DLD1 (cell line): ENCODE data around the gene RALBP1.

Experiments used
- in situ Hi-C: cut with HindIII; loops from 2 replicates; pipeline ENCODE4 v1.10.0; 2017; ENCODE audit warnings: low sequenced_read_pairs

The RALBP1 gene

DNA sequence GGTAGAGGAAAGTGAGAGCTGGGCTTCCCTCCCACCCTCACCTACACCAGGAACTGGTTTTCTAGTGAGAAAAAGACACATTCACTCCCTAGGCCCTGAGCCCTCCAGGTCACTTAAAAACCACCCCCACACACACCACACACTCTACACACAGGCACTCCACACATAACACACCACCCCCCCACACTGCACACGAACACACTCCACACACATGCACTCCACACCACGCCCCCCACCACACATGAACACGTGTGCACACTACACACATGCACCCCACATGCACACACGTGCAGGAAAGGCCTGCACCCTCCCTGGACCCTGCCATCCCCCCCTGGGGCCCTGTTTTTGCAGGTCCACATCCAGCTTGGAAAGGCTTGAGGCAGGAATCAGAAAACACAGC, 67.6 kb downstream of the RALBP1 start:
- in situ Hi-C loops, result no loop called here

DNA sequence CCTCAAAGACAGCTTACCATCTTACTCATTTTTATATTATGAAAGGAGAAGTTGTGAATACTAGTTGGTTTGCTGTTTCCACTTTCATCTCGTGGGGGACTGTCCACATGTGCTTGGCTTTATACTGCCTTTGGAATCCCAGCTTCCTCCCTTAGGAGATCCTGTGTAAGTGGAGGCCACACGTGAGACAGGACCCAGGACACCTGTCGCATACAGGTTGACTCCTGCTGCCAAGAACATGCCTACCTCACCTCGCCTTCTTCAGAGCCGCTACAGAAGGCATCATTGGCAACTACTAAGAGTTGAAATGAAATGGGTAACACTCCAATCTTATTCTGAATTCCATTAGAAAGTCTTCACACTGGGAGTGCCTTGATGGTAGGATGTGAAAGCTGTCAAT, 69.7 kb downstream of the RALBP1 start:
- in situ Hi-C loops, result no loop called here

DNA sequence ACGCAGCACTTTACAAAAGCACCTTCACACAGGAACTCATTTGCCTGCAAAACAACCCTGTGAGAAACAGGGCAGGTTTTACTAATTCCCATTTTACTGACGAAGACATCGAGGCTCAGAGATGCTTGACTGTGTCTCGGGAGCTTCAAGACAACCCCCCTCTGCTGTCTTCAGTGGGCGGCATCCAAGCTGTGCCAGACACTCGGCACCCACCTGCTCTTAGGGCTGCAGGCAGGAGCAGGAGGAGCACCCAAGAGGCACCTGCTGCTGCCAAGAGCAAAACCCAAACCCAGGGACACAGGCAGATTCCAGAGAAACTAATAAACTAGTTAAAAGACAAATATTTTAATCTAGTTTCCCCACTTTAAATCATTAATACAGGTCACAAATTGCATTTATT, 71.2 kb downstream of the RALBP1 start:
- in situ Hi-C loops, result no loop called here

DNA sequence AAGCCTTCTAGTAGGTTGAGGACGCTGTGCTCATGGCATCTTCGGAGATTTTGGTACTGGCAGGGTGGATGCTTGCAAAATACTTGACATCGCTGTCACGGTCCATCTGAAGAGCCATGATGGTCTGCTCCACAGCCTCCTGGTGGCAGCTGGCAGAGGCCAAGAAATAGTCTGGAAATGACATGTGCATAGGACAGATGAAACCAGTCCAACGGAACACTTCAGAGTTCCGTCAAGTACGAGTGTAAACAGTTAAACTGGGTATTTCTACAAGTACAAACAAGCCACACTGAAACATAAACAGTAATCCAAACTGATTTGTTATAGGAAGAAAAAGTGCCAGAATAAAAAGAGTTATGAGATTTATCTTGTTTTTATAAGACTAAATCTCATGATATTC, 72.5 kb downstream of the RALBP1 start:
- in situ Hi-C loops, result no loop called here

DNA sequence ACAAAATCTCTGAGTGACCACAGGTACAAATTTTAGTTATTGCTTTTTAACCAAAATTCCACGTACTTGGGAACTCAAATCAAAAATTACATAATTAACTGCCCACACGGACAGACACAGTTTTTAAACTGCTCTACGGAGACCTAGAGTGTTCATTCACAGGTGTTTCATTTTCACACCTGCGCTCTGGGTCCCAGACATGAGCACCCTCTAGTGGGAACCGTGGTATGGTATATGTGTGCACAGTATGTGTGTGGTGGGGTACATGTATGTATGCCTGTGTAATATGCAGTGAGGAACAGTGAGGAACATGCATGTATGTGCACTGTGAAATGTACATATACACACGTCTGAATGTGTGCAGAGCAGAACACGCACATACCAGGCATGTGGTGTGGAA, 74.1 kb downstream of the RALBP1 start:
- in situ Hi-C loops, result no loop called here

DNA sequence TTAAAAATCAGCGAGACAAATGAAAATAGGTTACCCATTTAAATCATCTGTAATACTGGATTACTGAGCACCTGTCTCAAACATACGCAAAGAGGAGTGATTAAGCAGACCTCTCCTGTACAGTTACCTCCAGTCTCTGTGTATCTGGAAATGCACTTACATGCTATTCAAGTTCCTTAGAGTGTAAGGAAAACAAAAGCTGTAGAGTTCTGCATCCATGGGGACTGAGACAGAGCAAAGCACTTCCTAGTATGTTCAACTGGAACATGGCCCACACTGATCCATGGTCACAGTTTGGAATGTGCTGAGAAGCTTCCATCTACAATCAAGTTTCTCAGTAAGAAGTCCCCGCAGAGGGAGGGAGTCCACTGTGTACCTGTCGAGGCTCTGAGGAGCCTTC, 75.1 kb downstream of the RALBP1 start:
- in situ Hi-C loops, result no loop called here

DNA sequence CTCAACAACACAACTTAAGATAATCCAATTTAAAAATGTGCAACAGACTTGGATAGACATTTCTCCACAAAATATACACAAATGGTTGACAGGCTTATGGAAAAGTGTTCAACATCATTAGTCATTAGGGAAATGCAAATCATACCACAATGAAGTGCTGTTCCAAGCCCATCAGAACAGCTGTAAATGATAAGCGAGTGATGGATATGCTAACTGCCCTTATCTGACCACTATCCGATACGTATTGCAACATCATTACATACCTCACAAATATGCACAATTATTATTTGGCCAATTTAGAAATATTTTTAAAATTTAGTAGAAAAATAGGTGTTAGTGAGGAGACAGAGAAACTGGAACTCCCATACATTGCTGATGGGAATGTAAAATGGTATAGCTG, 76.9 kb downstream of the RALBP1 start:
- in situ Hi-C loops, result no loop called here

DNA sequence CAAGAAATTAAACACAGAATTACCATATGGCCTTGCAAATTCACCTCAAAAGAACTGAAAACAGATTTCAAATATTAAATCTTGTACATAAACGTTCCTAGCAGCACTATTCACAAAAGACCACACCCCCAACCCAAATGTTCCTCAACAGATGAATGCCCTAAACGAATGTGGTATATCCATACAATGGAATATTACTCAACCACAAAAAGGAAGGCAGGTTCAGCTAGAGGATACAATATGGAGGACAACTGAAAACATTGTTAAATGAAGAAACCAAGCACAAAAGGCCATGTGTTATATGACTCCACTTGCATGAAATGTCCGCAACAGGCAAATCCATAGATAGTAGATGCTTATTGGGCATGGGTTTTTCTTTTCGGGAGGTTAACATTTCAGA, 77.3 kb downstream of the RALBP1 start:
- in situ Hi-C loops, result no loop called here

DNA sequence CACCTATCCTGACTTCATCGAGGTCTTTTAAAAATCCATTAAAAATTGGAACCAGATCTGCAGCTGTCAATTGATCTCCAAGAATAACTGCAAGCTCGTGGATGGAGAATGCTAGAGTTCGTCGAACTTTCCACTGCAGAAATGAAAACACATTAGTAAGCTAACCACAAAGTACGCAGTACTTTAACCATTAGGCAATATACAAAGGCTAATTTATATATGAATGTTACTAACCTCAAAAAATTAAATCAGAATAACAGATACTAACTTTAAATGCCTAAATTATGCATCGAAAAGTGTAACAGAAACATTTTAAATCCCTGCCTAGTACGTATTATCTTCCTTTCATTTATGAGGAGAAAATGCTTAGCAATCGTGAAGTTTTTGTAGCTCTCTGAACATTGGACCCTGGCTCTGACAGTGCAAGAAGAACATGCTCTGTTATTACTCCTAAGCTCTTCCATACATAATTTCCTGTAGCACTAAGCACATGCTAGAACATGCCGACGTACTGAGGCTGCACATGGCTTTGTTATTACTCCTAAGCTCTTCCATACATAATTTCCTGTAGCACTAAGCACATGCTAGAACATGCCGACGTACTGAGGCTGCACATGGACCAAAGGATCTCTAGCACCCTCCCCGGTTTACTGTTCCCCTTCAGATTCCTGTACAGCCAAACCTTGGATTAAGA, 82.1 kb downstream of the RALBP1 start:
- in situ Hi-C loops, result no loop called here

DNA sequence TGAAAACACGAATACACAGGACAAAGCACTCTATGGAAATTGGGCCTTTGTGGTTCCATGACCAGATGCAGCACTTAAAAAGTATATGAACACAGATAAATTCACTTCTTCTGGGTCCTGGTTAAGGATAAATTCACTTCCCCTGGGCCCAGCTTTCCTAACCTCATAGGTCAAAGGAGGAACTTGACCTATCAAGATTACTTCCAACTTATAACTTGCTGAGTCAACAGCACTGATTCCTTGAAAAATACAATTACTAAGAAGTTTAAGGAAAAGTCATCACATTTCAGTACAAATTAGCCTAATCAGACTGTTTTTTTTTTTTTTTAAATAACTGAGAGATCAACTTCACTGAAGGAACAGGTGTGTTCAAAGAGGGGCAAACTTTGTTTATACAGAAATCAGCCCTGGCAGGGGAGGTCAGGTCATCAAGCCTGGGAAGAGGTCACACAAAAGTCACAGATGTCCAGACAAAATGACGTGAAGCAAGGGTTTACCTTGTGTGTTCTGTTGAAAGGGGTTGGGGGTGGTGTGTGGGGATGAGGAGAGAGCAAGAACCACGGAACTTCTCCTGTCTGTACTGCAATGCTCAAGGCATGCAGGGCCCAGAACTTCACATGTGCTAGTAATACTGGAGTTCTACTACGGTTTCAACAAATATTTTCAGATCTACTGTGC, 83.2 kb downstream of the RALBP1 start:
- in situ Hi-C loops, result no loop called here

DNA sequence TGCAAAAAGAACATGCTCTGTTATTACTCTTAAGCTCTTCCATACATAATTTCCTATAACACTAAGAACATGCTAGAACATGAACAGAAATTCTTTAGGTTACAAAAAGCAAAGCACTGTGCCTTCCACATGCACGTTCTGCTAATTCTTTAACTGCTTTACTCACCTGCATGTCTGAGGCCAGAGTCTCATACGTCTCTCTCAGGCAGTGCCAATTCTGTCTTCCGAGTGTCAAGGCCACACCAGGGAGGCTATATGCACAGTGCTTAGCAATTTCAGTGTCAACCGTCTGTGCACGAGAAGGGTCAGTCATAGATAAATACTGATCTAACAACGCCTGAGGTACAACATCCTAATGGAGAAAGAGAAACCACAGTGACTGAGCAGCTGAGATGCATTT, 83.9 kb downstream of the RALBP1 start:
- in situ Hi-C loops, result no loop called here

DNA sequence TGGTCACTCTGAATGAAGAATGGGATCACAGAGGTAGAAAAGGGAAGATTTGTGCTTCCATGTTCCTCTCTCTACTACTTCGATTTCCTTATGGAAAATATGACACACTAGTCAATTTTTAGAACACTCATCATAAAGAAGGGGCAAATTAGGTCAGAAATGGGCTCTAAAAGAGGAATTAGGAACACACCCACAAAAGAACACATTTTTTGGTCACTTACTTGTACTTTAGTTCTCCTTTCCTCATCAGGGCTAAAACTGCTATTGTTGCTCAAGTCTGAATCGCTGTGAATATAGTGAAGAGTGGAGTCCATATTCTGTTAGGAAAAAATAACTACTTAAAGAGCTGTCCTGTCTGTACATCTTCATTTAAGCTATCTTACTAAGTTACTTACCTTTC, 86.4 kb downstream of the RALBP1 start:
- in situ Hi-C loops, result no loop called here

DNA sequence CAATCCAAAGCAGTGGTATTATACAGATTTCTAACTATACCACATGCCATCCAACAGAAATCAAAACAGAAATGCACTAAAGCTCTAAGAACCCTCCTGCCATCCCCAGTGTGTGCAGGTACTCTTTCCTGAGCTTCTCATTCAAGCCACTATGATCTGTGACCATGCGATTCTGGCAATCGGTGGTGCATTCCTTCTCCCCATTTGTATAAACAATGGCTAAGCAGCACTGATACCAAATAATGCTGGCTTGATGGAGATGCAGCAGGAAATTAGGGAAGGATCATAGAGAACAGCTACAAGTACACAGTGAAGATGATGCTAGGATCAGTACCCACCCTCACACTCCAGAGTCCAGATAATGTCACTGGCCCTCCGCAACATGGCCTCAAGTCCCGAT, 87.3 kb downstream of the RALBP1 start:
- in situ Hi-C loops, result no loop called here

DNA sequence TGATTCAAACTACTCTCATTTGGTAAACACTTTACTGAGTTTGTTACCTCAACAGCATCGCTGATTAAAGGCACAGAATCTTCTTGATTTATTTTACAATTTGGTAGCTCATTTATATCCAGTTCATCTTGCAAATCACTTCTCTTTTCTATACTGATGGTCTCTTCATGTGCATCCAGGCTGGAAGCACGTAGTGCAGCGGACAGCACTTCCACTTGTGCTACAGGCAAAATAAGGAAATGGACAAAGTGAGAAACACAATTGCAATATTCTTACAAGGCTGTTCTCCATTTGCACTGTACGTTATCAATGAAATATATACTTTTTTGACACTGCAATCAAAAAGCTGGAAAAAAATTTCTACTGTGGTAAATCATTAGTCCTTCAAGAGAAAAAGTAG, 88.0 kb downstream of the RALBP1 start:
- in situ Hi-C loops, result no loop called here

DNA sequence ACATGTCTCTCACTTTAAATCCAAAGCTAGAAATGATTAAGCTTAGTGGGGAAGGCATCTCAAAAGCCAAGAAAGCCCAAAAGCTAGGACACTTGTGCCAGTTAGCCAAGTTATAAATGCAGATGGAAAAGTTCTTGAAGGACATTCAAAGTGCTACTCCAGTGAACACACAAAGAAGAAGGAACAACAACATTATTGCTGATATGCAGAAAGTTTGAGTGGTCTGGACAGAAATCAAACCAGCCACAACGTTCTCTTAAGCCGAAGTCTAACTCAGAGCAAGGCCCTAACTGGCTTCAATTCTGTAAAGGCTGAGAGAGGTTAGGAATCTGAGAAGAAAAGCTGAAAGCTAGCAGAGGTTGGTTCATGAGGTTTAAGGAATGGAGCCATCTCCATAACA, 90.1 kb downstream of the RALBP1 start:
- in situ Hi-C loops, result no loop called here

DNA sequence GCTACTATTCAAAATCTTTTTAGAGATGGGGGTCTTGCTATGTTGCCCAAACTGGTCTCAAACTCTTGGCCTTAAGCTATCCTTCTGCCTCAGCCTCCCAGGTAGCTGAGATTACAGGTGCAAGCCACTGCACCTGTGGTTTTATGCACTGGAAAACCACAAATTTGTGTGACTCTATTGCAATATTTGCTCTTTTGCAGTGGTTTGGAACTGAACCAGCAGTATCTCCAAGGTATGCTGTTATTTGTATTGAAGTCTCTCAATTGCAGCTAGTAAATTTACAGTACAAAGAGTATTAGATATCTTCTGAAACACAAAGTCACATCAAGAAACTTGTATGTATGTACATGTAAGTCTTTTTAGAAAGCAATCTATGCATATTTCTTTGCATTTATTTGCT, 92.9 kb downstream of the RALBP1 start:
- in situ Hi-C loops, result no loop called here

DNA sequence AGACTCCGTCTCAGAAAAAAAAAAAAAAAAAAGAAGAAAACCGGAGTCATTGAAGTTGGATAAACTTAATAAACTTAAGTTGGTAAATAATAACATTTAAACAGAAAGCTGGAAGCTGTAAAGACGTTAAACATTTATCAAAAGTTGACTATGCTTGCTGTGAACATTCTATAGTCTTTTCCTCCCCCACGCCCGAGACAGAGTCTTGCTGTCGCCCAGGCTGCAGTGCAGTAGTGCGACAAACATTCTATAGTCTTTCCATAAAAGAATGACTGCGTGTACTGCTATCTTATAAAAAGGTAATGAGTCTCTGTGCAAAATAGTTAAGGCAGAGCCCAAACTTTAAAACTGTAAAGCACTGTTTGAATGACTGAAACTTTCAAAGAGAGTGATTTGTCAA, 93.9 kb downstream of the RALBP1 start:
- in situ Hi-C loops, result no loop called here

DNA sequence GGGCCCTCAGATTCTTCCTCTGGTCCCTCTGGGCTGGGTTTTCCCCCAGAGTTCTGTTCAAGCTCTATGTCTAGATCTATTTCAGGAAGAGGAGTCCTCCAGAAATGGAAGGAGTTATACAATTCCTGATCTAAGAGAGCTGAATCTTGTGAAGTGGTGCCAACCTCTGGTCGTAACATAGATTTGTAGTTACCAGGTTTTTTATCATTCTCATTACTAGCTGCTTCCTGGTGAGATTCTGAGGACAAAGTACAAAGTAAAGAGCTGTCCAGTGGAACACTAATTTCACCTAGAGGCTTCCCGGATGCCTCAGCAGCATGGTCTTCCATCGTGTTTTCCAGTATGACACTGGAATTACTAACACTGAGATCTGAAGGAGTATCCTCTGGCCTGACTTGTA, 94.9 kb downstream of the RALBP1 start:
- in situ Hi-C loops, result no loop called here

DNA sequence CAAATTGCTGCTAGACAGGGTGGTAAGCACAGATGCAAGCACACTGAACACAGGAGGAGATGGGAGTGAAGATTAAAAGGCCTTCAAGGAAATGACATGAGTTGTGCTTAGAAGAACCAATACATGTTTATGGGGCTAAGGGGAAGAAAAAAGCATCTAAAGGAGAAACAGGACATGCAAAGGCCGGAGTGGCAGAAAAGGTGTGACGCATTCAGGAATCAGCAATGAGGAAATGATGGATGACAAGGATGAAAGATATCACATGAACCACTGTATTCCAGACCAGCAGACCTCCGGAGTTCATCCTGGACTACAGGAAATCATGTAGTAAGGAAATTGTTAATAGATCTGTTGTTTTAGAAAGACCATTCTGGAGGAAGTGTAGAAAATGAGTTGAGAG, 96.2 kb downstream of the RALBP1 start:
- in situ Hi-C loops, result no loop called here

DNA sequence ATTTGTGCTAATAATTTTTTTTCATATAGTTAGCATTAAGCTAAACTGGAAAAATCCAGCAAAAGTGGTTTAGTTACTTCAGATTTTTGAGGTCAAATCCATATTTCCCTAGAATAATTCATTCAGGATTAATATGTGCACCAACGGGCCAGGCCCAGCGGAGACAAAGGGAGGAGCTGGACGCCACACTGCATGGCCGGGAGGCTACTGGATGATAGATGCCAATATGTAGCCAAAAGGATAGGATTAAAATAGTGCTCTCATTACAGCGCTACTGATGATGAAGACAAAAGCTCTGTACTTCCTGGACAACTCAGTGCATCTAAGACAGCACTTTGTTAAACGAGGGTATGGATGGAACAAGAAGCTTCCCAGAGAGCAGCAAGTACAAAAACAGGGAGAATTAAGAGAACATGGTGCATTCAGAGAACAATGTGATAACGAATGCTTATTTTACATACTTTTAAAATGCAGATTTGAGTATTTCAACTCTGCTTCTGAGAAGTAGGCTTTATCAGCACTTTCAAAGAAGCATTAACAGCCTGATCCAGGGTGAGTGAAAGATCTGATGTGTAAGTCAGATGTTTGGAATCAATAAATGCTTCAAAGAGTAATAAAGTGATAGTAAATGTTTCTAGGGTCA, 99.3 kb downstream of the RALBP1 start:
- in situ Hi-C loops, result no loop called here

DNA sequence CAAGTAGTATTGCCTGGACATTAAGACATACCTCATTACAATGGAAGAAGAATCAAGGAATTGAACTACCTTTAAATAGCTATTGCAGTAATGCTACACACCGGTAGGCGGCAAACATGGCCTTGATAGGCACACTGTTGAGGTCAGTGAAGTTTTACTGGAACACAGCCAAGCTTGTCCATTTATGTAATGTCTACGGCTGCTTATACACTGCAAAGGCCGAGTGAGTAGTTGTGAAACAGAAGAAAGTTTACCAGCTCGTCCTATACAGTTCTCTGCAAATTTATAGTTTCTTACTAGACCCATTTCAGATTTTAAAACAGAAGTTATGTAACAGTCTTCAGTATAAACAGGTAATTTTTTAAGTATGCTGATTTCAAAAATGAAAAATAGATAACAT, 100.2 kb downstream of the RALBP1 start:
- in situ Hi-C loops, result no loop called here

DNA sequence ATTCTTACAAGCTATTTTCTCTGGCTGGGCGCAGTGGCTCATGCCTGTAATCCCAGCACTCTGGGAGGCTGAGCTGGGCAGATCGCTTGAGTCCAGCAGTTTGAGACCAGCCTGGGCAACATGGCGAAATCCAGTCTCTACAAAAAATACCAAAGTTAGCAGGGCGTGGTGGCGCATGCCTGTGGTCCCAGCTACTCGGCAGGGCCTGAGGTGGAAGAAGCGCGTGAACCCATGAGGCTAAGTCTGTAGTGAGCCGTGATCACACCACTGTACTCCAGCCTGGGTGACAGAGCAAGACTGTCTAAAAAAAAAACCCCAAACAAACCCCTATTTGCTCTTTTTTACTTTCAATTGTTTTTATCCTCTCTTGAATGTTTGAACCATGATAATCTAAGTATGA, 102.0 kb downstream of the RALBP1 start:
- in situ Hi-C loops, result no loop called here
